Stimulated activated CD4-positive, alpha-beta T cell treated with anti-CD3 and anti-CD28 coated beads, Interleukin-4, amount 100 ng/mL, for 1 hour (primary cell): ENCODE data around the gene ACBD4.

Experiments used
- DNase-seq: peaks from one replicate; pipeline ENCODE4 v3.0.0-alpha.2; 2020

The ACBD4 gene

DNA sequence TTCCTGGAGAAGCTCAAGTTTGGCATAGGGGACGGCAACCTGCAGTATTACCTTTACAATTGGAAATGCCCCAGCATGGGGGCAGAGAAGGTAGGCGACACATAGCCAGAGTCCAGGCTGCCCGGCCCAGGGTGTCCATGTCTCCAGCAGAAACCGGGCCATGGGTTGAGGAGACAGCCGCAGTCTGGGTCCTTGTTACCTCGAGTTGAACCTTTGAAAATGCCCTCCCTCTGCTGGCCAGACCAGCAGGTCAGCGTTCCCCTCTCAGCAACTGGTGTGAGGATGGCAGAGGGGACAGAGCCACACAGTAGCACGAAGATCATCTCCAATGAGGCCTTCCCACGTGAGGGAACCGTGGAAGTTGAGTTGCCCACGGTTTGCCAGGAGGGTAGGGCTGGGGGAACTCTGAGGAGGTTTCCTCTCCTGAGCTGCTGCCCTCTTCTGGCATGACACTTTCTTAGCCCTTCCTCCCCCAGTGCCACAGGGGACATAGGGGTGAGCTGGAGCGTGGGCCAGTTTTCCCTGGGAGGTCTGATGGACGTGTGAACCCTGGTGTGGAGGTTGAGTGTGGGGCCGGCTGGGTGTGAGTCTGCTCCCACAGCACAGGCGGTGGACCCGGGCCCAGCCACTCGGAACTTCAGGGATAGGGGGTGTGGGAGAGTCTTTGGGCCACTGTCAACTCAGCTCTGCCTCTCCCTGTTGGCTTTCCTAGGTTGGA, 30.4 kb upstream of the ACBD4 start:
- no peak for DNase-seq

DNA sequence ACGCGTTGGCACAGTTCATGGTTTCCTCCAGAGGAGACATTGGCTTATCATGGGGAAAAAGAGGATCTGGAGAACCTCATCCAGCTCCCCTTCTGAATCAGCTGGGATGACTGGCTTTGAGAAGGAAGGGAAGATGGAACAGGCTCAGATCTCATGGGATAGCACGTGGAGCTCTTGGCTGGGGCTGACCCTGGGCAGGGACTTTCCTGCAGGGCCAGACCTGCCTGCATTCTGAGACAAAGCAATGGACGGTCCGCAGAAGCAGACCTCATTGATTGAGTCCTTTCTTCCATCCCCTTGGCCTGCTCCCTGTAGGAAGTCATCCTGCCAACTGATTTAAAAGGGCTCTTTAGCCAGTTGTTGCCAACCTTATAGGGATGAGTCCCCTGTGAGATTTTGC, 29.4 kb upstream of the ACBD4 start:
- no peak for DNase-seq

DNA sequence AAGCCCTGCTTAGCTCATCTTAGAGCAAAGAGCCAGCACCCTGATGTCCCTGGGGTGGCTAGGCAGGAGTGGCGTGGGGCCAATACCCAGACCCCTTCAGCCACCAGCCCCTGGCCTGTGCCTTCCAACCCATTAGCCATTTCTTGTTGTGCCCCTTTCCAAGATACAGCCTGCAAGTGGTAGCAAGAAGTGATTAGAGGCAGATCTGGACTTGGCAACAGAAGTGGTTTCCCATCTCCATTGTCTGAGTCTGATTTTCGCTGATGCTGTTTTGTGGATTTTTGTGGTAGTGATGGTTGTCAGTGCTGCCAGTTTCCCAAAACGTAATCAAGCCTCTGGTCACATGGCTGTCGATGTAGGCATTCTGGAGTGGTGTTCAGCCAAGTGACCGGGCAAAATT, 28.9 kb upstream of the ACBD4 start:
- no peak for DNase-seq

DNA sequence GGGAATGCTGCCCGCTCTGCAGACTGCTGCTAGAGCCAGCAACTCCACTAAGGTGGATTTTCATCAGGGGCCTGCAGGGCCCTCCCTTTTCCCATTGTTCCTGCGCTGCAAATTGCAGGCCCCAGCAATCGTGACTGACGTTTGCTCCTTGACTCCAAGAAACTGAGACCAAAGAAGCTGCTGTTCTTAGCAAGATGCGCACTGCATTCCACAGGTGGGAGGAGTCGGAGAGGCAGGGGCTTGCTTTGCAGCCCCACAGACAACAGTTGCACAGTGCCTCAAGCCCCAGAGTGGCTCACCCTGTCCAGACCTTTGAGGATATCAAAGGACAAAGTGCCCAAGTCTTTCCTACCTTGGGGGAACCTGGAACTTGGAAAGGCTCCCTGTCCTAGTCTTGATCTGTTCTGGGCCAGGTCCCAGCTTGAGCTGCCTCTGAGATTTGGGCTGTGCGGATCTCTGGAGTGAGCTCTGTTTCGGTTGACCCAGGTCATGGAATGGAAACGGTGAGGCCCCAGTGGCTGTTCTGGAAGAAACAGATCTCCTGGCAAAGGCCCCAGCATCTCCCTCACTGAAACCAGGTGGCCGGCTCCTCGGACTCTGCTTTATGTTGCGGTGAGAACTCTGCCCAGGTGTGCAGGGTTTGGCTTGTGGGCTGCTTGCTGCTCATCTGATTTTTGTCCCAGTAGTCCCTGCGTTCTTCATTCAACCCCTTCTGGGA, 28.0 kb upstream of the ACBD4 start:
- no peak for DNase-seq

DNA sequence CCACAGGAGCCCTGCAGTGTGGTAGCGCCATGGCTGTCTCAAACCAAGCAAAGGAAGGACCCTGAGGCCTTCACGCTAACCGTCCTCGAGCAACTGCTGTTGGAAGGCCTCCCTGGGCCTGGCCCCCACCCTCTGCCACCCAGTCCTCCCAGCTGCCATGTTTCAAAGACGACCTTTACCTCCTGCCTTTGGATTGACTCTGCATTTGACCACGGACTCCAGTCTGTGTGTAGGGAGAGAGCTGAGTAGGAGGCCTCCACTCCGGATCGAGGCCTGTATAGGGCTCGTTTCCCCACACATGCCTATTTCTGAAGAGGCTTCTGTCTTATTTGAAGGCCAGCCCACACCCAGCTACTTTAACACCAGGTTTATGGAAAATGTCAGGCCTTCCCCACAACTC, 27.4 kb upstream of the ACBD4 start:
- no peak for DNase-seq

DNA sequence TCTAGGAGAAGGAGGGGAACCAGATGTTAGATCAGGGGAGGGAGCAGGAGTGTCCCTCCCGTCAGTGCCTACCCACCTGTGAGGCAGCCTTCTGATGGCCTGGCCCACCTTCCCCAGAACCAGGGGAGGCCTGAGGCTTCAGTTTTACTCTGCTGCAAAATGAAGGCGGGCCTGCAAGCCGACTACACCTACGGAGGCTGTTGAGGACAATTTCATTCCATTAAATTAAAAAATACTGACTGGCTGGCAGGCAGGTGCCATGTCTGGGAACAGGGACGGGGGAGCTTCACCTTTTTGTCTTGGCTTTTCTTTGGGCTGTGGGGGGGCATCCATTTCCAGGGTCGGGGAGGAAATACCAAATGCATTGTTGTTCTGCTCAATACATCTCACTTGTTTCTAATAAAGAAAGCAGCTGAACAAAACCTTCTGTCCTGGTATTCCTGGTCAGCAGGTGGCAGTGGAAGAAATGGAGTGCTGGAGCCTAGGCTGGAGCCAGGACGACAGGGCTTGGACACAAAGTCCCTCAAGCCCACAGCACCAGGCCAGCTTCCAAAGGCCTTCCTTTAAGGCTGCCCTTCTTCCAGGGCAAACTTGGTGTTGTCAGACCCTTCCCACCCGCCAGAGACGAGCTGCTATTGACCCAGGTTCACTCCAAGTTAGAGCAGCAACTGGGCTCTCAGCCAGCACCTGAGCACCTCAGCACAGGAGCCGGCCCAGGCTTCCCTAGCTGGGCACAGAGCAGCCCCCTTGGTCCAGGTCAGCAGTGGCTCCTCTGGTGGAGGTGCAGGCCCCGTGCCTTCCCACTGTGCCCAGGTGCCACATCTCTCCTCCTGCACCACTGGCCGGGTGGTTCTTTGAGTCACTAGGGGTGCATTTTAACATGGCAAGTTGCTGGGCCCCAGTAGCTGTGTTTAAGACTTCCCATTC, 26.6 kb upstream of the ACBD4 start:
- no peak for DNase-seq

DNA sequence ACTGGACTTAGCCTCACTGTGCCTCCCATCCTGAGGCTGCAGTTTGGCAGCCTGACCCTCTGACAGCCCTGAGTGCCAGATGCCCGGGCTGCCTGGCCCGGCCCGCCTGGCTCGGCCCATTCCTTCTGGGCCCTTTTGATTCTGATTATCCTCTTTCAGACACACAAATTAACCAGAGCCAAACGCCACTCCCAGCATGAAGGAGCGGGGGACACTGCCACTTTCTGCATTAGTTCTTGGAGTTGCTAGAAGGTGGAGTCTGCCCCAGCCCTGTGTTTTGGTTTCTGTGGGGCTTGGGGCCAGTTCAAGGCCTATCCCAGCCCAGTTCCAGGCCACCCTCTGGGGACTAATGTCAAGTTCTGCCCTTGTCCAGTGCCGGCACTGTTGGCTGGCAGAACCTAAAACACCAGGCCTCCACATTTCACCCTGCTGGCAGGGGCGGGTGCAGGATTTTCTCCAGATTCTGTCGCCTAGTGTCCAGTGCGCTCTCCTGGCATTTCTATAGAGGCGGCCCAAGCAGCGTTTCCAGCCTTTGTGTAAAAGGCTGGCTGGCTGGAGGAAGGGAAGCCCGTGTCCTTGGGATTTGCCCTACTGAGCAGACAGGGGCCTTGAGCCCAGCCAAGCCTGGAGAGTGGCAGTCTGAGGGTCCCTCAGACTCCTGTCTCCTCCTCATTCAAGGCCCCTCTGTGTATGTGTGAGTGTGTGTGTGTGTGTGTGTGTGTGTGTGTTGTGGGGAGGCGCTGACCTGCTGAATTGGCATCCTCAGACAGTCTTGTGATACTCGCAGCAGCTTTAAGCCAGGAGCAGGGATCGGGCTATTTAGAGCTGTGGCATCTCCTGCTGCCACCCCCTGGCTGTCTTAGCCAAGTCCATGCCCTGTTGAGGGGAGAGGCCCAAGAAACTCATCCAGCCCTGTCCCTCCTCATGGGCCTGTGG, 24.5 kb upstream of the ACBD4 start:
- no peak for DNase-seq

DNA sequence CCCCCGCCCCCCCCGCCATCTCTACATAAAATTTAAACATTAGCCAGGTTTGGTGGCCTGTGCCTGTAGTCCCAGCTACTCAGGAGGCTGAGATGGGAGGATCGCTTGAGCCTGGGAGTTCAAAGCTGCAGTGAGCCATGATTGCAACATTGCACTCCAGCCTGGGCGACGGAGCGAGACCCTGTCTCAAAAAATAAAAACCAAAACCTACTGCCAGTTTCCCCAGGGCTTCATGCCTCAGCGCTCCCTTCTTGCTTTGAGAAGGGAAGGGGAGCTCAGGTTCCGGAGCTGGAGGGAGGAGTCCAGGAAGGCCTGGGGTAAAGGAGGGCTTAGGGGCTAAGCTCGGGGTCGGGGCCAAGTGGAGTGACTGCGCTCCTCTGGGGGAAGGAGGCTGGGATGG, 23.6 kb upstream of the ACBD4 start:
- DNase-seq = no peak

DNA sequence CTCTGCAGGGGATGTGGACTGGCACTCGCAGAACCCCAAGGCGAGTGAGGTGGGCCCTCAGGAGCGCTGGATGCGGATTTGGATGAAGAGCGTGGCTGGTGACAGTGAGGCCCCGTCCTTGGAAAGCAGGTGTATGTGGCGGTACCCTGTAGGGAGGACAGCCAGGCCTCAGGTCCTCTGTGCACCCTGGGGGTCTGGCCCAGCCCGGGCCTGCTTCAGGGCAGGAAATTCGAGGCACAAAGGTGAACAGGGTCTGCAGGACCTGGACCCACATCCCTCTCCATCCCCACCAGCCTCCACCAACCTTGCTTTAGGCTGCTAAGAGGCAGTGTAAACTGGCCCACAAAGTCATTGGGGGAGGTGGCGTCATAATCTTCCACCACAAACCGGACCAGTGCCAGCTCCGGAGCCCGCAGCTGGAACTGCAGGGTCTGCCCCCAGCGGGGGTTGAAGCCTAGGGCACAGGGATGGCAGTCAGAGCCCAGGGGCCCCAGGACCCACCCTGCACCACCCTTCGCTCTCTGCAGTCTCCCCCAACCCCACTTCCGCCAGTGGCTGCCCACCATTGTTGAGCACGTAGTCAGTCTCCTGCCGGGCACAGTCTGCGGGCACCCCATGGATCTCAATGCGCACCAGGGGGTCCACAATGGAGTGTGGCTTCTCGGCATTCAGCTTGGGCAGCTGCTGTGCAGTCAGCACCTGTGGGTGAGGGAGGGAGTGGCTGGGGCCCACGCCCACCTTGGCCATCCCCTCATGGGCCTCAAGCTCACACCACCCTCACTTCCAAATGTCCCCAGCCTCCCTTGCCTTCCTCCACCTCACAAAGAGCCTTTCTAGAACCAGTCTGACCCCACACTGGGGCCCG, 22.7 kb upstream of the ACBD4 start:
- no peak for DNase-seq

DNA sequence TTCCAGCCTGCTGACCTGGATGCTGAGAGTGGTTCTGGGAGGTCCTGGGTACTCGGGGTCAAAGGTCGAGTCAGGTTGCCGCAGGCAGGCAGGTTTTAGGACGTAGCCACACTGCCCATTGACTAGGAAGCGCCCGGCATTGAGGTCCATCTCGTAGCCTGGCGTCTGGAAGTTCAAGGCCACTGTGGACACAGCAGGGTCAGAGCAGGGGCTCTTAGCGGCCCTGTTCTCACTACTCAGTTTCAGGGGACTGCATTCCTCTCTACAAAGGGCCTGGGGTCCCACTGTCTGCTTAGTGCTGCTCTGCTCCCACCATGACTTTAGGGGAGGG, 22.1 kb upstream of the ACBD4 start:
- DNase-seq = no peak

DNA sequence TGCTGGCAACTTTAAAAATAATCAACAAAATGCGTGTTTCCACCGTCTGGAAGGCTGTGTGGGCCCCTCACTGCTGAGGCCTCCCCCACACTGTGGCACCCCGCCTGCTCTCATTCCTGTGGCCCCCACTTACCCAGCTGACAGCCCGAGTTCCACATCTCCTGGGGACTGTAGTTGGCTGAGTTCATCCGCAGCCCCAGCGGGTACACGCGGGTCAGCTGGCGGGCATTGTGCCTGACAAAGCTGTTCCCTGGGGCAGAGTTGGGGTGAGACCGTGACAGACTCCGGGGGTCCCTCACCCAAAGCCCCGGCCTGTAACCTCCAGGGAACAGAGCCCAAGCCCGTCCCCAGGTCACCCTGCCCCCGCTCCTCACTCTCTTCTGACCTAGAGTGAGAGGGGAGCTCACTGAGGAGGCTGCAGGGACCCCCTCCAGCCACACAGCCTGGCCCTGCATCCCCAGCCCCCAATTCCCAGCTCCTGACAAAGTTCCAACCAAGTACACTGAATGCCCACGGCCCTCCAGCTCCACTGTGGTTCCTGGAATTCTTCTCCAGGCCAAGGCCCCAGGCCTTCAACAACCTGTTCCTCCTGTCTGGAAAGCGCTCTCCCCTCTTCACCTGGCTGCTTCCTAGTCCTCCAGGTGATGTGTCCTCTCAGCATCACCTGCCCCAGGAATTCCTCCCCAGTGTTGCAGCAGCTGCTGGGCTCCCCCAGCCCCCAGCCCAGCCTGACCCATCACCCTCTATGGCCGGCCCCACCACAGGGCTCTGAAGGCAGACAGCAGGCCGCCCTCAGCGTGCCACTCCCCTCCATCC, 21.2 kb upstream of the ACBD4 start:
- no peak for DNase-seq

DNA sequence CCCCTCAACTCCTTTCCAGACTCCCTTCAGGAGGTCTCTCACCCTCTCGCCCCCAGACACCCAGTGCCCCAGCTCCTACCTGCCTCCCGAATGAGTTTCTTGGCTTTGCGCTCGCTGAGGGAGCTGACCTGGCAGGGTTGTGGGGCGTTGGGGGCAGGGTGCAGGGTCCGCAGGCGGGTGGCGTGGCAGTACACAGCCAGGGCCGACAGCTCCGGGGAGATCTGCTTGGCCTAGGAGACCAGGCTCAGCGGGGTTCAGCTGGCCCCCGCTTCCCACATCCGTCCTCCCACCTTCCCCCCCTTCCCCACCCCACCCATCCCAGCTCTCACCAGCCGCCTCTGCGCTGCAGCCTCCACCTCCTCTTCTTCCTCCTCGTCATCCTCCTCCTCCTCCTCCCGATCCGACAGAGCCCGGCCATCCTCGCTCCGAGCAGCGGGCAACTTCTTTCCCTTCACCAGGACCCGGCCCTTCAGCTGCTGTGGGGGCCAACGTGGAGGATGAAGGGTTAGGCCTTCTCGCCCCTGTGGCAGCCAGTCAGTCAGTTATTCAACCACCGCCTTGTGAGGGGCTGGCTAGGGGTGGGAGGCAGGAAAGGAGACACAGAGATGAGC, 20.4 kb upstream of the ACBD4 start:
- no peak for DNase-seq

DNA sequence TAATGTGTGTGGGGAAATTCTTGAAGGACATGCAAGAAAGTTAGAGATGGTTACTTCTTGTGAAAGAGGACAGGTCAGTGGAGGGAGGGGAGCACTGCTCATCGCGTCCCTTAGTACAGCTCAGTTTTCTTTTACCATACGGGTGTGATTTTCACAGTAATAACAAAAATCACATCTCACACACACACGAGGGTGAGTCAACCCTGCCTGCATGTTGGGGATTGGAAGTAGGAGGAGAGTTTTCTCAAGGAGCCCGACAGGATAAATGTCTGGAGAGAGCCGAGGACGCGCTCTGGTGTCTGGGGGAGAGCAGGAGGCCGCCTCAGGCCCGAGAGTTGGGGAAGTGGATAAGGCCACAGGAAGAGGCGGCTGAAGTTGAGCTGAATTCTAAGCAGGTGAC, 19.6 kb upstream of the ACBD4 start:
- no peak for DNase-seq

DNA sequence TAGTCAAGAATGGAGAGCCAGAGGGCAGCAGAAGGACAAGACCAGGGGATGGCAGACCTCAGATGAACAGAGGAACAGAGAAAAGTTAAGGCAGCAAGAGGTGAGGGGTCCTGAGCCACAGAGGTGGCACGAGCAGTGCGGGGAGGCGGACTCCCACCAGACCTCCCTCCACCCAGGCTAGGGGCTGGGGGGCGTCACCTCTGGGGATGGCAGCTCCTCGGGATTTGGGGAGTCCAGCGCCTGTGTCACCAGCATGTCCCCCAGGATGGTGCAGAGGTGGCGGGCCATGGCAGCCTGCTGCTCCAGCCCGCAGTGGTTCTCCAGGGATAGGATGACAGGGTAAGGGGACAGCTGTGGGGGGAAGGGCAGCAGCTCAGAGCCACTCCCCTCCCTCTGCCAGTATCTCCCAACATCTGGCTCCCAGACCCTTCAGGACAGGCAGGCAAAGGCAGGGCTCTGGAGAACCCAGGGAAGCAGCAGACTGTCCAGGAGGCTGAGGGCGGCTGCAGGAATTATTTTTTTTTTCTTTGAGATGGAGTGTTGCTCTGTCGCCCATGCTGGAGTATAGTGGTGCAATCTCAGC, 19.0 kb upstream of the ACBD4 start:
- no peak for DNase-seq

DNA sequence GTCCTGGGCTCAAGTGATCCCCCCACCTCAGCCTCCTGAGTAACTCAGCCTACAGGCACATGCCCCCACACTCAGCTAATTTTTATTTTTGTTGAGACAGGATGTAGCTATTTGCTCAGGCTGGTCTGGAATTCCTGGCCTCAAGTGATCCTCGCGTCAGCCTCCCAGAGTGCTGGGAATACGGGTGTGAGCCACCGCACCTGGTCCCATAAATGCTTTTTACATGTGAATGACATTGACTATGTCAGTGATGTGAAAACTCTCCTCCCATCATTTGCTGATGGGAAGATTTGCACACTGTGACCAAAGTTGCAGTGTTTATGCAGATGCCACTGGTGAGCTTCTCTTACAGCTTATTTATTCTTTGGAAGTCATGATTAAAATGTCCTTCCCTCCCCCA, 18.2 kb upstream of the ACBD4 start:
- no peak for DNase-seq

DNA sequence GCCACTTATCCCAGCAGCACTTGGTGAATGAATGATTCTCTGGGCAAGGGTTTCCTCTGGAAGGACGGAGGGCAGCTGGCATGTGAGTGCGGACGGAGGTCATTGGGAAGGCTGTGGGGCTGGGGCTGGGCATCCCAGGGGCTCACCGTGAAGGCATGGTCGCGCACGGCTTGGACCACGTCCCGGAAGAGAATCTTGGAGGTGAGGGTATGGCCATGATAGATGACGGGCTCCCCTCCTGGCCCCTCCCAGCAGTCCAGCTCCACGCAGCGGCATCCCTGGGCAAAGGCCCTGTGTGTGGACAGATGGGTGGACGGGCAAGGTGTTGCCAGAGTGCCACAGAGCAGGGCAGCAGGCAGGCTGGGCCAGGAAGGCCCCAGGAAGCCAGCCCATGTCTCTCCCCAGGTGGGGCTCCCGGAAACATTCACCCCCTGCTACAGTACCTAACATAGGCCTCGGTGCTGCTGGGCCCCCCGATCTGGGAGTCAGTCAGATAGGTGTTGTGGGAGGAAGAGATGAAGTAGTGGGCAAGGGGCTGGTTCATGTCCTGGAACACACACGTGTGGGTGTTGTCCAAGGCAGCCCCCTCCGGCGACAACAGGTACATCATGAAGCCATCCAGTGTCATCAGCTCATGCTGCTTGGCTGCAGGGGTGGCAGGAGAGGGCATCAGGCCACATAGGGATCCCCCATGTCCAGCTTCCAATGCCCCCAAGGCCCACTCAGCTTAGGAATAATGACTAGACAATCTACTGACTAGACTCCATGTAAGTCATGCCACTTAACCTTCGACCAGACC, 17.4 kb upstream of the ACBD4 start:
- DNase-seq = no peak

DNA sequence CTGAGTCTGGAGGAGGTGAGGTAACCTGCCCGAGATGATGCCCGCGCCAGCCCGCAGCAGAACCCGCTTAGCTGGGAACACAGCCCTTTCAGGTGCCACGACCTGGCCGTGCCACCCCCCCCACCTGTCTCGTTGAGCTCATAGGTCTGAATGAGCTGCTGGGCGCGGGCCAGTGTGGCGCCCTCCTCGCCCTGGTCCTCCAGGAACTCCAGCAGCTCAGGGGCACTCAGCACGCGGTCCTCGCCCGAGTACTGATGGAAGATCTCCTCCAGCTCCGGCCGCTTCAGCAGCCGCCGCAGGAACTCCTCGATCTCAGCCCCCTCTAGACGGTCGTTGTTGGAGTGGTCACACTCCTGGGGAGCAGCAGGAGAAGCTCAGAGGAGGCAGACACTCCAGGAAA, 16.8 kb upstream of the ACBD4 start:
- no peak for DNase-seq

DNA sequence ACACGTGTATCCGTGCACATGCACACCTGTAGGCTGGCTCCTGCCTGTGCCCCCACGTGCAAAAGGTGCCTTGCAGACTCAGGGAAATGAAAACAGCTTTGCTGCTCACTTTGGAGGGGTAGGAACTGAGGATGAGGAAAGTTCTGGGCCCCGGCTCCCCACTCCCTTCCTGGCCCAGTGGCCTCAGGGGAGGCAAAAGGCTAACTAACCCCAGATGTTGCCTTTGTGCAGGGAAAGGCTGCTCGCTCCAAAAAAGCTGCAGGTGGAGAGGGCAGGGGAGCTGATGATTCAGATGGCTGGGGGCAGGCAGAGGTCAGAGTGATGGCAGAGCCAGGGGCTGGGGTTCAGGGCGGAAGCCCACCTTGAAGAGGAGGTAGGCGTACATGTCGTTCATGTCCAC, 15.5 kb upstream of the ACBD4 start:
- DNase-seq = no peak

DNA sequence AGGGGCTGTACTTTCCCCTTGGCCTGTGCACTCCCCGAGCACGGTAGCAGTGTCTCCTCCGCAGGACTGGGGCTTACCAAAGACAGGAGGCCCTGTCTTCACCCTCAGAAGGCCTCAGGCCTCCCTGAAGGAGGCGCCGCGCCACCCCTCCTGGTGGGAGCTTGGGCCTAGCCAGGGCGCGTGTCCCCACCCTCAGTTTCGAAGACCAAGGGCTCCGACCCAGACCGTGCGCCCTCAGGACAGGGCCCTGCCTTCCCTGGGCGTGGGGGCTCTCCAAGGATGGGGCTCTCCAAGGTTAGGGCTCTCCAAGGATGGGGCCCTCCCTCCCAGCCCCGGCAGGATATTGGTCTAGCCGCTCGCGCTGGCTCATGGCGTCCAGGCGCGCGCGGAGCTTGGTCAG, 14.9 kb upstream of the ACBD4 start:
- no peak for DNase-seq
